Measurements from ENCODE around the gene ZBTB3. TPM values are rescaled to one million over a fixed set of nuclear protein-coding genes. Genes with fewer than 3 reads are reported as not detected.

Gene ZBTB3
- total RNA-seq, 1 experiment from 2014 or later = 12.9 TPM

DNA sequence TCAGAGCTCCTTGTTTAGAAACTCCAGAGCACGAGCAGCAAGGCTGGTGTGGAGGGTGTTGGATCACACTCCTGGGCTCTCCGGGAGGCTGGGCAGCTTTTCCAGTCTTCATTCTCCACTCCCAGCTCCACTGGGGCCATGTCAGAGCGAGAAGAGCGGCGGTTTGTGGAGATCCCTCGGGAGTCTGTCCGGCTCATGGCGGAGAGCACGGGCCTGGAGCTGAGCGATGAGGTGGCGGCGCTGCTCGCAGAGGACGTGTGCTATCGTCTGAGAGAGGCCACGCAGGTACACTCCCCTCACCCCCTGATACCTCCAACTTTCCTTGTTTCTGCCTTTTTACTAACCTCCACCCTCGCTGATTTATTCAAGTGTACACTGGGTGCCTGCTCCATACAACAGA is 21.7 kb upstream of the ZBTB3 start:
- no TSS peak for BruUV-seq (replicated peaks)
- ATAC-seq (no peak), DNase-seq (ENCODE audit: low read depth, low spot score) (no peak)
- Histone ChIP-seq H3K4me1 (ENCODE audit: control insufficient read depth, insufficient read depth, low read length) (no peaks in the 10 kb centered on the region), H3K4me3 (ENCODE audit: low read depth in 2 of 2, low read length in 2 of 2) (no peak overlapping the region), H3K9me3 (ENCODE audit: control insufficient read depth, insufficient read depth, low read depth, low read length) (no peaks in the 10 kb centered on the region), H3K36me3 (ENCODE audit: control insufficient read depth, insufficient read depth, low read length) (no peaks in the 10 kb centered on the region), H3K27ac (ENCODE audit: low read length) (no peak overlapping the region), H3K27me3 (ENCODE audit: control insufficient read depth, insufficient read depth, low read length) (no peaks in the 10 kb centered on the region)
- ChIA-PET POLR2A (interaction anchor here (0.5 to 1.0 kb wide), 2 partner anchors 95 kb away, joined by 4 to 6 read pairs; no protein-coding TSS in a partner anchor), CTCF (interaction anchor here (1.2 kb wide), 1 partner anchor 11 kb away, joined by 4 read pairs; no protein-coding TSS in a partner anchor)
- in situ Hi-C loops (cut with HindIII; ENCODE audit: low pct_unique_long_range_greater_than_20kb, low sequenced_read_pairs) (no loop called here), intact Hi-C loops (cut with micrococcal nuclease; ENCODE audit: unreplicated experiment) (no loop called here)
- TF ChIP-seq, protein P1, sequence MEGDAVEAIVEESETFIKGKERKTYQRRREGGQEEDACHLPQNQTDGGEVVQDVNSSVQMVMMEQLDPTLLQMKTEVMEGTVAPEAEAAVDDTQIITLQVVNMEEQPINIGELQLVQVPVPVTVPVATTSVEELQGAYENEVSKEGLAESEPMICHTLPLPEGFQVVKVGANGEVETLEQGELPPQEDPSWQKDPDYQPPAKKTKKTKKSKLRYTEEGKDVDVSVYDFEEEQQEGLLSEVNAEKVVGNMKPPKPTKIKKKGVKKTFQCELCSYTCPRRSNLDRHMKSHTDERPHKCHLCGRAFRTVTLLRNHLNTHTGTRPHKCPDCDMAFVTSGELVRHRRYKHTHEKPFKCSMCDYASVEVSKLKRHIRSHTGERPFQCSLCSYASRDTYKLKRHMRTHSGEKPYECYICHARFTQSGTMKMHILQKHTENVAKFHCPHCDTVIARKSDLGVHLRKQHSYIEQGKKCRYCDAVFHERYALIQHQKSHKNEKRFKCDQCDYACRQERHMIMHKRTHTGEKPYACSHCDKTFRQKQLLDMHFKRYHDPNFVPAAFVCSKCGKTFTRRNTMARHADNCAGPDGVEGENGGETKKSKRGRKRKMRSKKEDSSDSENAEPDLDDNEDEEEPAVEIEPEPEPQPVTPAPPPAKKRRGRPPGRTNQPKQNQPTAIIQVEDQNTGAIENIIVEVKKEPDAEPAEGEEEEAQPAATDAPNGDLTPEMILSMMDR (IDR thresholded peaks at IDR 0.05) = no peak
- TF ChIP-seq TCF7L2 (IDR thresholded peaks at IDR 0.05; ENCODE audit: low read depth, low read length) = no peak

GRCh38 chr11:62774407-62774806 is 20.4 kb upstream of the ZBTB3 start:
- Histone ChIP-seq H3K9me3 (ENCODE audit: control insufficient read depth, insufficient read depth, low read depth, low read length) (no peaks in the 10 kb centered on the region), H3K27ac (ENCODE audit: low read length) (no peak overlapping the region), H3K4me1 (ENCODE audit: control insufficient read depth, insufficient read depth, low read length) (peaks cover 8% of the 10 kb centered on the region), H3K27me3 (ENCODE audit: control insufficient read depth, insufficient read depth, low read length) (no peaks in the 10 kb centered on the region), H3K4me3 (ENCODE audit: low read depth in 2 of 2, low read length in 2 of 2) (no peak overlapping the region), H3K36me3 (ENCODE audit: control insufficient read depth, insufficient read depth, low read length) (no peaks in the 10 kb centered on the region)
- CTCF ChIA-PET = interaction anchor here (1.2 kb wide), 1 partner anchor 12 kb away, joined by 4 read pairs; no protein-coding TSS in a partner anchor
- intact Hi-C loops (cut with micrococcal nuclease; ENCODE audit: unreplicated experiment) (no loop called here), in situ Hi-C loops (cut with HindIII; ENCODE audit: low pct_unique_long_range_greater_than_20kb, low sequenced_read_pairs) (no loop called here)
- no peak for TF ChIP-seq TCF7L2 (IDR thresholded peaks at IDR 0.05; ENCODE audit: low read depth, low read length)
- BruUV-seq (replicated peaks) = no TSS peak
- ATAC-seq (no peak), DNase-seq (ENCODE audit: low read depth, low spot score) (no peak)
- POLR2A ChIA-PET = no interaction called here

DNA sequence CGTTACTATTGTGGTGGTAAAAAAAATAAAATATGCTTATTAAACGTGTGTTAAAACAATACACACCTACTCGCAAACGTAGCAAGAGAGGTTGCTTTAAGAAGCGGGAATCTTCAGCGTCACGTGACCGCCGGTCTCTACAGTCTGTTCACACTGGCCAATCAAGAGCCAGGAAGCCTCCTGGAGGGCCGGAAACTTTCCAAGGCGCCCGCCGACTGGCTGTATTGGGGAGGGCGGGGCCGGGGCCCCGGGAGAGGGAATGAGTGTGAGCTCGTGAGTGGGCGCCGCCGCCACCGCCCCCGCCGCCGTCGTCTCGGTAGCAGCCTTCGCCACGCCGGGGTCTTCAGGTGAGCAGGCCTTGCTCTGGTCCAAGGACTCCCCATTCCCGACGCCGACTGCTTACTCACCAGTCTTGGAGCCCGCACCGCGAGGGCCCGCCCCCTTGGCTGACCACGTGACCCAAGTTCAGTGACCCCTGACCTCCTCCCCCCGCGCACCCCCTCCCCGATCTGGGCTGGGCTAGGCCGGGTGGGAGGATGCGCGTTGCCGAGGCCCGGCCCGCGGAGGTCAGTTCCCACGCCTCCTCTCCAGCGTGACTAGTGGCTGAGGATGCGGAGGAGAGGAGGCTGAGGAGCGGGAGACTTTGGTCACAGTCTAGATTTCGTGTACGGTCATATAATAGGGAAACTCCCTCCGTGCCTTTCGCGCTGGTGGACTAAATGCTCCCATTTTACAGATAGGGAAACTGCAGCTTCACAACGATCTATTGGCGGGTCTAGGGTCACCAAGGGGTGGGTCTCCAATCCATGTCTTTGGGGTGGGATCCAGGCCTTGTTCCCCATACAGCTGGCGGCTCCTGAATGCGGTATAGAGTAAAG is 17.4 kb upstream of the ZBTB3 start, which contains the start of gene TAF6L:
Gene TAF6L (plus strand): TSS at position 253 of the 878 bp plus-strand sequence. CDS start 4,388 bp downstream, outside the sequence.
- H3K27me3 ChIP-seq (ENCODE audit: control insufficient read depth, insufficient read depth, low read length) = no peaks in the 10 kb centered on the region
- intact Hi-C loops (cut with micrococcal nuclease; ENCODE audit: unreplicated experiment) (no loop called here), in situ Hi-C loops (cut with HindIII; ENCODE audit: low pct_unique_long_range_greater_than_20kb, low sequenced_read_pairs) (no loop called here)
- ChIA-PET CTCF (interaction anchor here (0.9 to 1.5 kb wide), 3 partner anchors 15 to 44 kb away, joined by 4 to 6 read pairs (median 4); partner anchors contain the start of genes HNRNPUL2 and ZBTB3), POLR2A (interaction anchor here (0.6 kb wide), 2 partner anchors 44 to 101 kb away, joined by 3 to 4 read pairs; no protein-coding TSS in a partner anchor)
- BruUV-seq (replicated peaks) = TSS peak; percentile 57
- peak within 1 kb of the TSS; percentile 72 to 73 for H3K4me3 ChIP-seq (ENCODE audit: low read depth in 2 of 2, low read length in 2 of 2)
- ATAC-seq = peak; percentile 97
- peak within 1 kb of the TSS; percentile 95 for H3K27ac ChIP-seq (ENCODE audit: low read length)
- DNase-seq (ENCODE audit: low read depth, low spot score) = peak; percentile 78
- TF ChIP-seq POLR2AphosphoS5 (IDR thresholded peaks at IDR 0.05; ENCODE audit: low read depth, low read length) (peak; percentile 84), SIN3A (IDR thresholded peaks at IDR 0.05; ENCODE audit: borderline replicate concordance, insufficient read depth, low read depth, low read length) (peak; percentile 89; the same call in 1 of the 2 replicates), TCF7L2 (IDR thresholded peaks at IDR 0.05; ENCODE audit: low read depth, low read length) (no peak)
- TF ChIP-seq, protein P2, sequence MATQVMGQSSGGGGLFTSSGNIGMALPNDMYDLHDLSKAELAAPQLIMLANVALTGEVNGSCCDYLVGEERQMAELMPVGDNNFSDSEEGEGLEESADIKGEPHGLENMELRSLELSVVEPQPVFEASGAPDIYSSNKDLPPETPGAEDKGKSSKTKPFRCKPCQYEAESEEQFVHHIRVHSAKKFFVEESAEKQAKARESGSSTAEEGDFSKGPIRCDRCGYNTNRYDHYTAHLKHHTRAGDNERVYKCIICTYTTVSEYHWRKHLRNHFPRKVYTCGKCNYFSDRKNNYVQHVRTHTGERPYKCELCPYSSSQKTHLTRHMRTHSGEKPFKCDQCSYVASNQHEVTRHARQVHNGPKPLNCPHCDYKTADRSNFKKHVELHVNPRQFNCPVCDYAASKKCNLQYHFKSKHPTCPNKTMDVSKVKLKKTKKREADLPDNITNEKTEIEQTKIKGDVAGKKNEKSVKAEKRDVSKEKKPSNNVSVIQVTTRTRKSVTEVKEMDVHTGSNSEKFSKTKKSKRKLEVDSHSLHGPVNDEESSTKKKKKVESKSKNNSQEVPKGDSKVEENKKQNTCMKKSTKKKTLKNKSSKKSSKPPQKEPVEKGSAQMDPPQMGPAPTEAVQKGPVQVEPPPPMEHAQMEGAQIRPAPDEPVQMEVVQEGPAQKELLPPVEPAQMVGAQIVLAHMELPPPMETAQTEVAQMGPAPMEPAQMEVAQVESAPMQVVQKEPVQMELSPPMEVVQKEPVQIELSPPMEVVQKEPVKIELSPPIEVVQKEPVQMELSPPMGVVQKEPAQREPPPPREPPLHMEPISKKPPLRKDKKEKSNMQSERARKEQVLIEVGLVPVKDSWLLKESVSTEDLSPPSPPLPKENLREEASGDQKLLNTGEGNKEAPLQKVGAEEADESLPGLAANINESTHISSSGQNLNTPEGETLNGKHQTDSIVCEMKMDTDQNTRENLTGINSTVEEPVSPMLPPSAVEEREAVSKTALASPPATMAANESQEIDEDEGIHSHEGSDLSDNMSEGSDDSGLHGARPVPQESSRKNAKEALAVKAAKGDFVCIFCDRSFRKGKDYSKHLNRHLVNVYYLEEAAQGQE (IDR thresholded peaks at IDR 0.05; ENCODE audit: insufficient read depth in 1 of 2, low read depth in 2 of 2, low read length in 1 of 2) = no peak
- TF ChIP-seq, protein P1 (IDR thresholded peaks at IDR 0.05) = no peak
- H3K9me3 ChIP-seq (ENCODE audit: control insufficient read depth, insufficient read depth, low read depth, low read length) = no peaks in the 10 kb centered on the region
- H3K4me1 ChIP-seq (ENCODE audit: control insufficient read depth, insufficient read depth, low read length) = peaks cover 8% of the 10 kb centered on the region
- peaks cover 3% of the 10 kb centered on the region for H3K36me3 ChIP-seq (ENCODE audit: control insufficient read depth, insufficient read depth, low read length)
